Subcutaneous adipose tissue (tissue), 4 donors: ENCODE measurements around the gene SCNN1A. TPM values are rescaled to one million over a fixed set of nuclear protein-coding genes. Genes with fewer than 3 reads are reported as not detected.

Source experiments
- CTCF ChIP-seq: fragments of 450-650 bp; IDR thresholded peaks from one replicate; pipeline ENCODE4 v1.5.1; 2016; ENCODE audit warnings: low read depth, mild to moderate bottlenecking, control low read depth, antibody characterized with exemption, moderate library complexity
- total RNA-seq, 4 donors: library from RNA; depleted of rRNA; stranded (reverse); fragments of >200 nt; gene quantifications; one replicate each; pipeline ENCODE4 v1.1.0, GENCODE V29; 2016

Gene SCNN1A
- total RNA-seq, 4 donors from 2014 or later, result 3.4 to 5.8 (median 4.1) TPM

- no peak for TF ChIP-seq CTCF
Observed at GRCh38 chr12:6336079-6336888, 39.1 kb downstream of the SCNN1A start.

GRCh38 chr12:6335451-6336078 lies 39.8 kb downstream of the SCNN1A start:
- no peak for TF ChIP-seq CTCF

- TF ChIP-seq CTCF, result no peak
Observed at GRCh38 chr12:6334940-6335450, 40.4 kb downstream of the SCNN1A start.

GRCh38 chr12:6334359-6334758 lies 41.0 kb downstream of the SCNN1A start:
- no peak for TF ChIP-seq CTCF

GRCh38 chr12:6333566-6333965 lies 41.8 kb downstream of the SCNN1A start:
- TF ChIP-seq CTCF, result no peak

- TF ChIP-seq CTCF, result no peak
Observed at GRCh38 chr12:6333029-6333428, 42.3 kb downstream of the SCNN1A start.

- no peak for TF ChIP-seq CTCF
Observed at GRCh38 chr12:6332459-6332858, 42.9 kb downstream of the SCNN1A start.
